Stimulated activated naive CD4-positive, alpha-beta T cell (primary cell): ENCODE measurements around the gene ACVR2B.

ENCODE experiments used
- DNase-seq, 6 experiments: peaks; one replicate each; lab custom pipeline; 2025; lab: John Stamatoyannopoulos, UW

ACVR2B gene

GRCh38 chr3:38488949-38489348 is 35.3 kb downstream of the ACVR2B start:
- no peak for DNase-seq

DNA sequence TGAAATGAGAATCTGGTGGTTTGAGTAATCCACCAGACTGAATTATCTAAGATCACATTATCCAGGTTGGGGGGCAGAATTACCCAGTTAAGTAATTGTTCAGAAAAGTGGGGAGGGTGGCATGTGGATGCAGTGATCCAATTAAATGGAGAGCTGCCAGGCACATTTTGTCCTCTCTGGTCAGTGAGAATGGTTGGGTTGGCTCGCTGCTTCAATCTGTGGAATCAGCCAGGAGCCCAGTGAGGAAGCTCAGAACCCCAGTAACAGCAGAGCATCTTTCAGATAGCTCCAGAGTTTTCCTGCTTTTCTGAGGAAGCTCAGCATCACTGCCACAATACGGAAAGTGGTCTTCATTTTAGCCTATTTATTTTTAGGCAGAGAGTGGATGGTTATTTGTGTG is 36.1 kb downstream of the ACVR2B start:
- DNase-seq, result no peak

DNA sequence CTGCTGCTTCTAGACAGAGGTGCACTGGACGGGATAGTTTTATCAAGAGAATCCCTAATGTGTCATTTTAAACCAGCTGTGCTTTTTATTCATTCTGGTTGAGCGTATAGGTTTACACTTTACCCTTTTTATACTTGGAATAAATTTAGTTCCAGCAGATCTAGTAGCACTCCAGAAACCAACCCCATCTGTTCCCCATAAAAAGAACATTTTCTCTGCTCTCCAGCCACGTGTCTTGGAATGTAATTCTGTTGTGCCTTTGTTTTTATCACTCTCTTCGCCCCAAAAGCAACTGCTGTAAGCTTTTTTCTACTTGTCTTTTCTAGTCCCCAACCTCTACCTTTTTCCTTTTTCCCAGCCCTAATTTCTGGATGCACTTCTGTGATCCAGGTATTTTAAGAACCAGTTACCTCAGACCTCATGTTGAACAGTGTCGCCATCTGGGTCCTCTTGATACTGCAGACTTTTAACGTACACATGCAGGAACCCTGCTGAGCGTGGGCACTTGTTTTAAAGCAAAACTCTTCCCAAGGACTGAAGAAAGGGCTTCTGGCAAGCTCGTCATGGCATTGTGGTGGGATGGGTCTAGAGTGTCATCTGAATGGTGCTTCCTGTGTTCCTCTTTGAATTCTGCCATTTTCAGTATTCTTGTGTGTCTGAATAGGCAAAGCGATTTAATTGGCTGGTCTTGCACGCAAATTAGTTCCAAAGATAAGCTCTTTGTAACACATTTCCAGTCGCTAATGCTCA is 36.8 kb downstream of the ACVR2B start:
- DNase-seq, result no peak

GRCh38 chr3:38491215-38491614 is 37.5 kb downstream of the ACVR2B start:
- DNase-seq, result no peak

DNA sequence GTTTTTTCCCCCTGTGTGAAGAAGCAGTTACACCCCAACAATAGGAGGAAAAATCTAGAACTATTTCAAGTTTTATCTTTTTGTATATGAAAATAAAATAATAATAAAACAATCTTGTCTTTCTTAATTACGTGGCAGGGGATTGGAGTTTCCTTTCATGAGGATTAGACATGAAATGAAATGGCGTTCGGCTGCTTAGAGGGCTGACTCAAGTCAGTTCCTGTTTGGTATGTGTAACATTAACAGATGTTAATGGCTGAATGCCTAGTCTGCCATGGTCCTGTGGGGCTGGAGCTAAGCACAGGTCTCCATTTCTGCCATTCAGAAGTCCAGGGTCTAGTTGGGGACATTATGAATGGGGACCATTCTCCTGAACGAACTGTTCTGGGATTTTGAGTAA is 39.3 kb downstream of the ACVR2B start:
- DNase-seq, result no peak

- peak; percentile 76 to 93 (median 90) for DNase-seq
Observed at GRCh38 chr3:38496131-38496910, 42.6 kb downstream of the ACVR2B start, which contains the start of gene EXOG. Gene EXOG (plus strand): TSS chr3:38496340. CDS start chr3:38496368, 28 bp downstream.

DNA sequence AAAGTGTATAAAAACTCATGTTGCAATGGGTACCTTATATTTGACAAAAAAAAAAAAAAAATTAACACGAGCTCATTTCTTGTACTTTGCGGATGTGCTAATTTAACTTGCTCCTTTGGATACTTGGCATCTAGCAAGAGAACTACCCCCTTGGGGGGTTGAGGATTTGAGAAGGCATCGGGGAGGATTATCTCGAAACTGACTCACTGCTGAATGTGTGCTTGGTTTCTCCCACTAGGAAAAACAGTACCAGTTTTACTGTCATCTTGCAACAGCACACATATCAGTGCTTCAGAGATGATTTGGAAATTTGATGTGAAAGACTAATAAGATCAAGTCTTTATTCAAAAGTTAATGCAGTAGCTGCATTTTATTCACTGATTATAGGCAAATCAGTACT is 43.3 kb downstream of the ACVR2B start:
- DNase-seq, result no peak

DNA sequence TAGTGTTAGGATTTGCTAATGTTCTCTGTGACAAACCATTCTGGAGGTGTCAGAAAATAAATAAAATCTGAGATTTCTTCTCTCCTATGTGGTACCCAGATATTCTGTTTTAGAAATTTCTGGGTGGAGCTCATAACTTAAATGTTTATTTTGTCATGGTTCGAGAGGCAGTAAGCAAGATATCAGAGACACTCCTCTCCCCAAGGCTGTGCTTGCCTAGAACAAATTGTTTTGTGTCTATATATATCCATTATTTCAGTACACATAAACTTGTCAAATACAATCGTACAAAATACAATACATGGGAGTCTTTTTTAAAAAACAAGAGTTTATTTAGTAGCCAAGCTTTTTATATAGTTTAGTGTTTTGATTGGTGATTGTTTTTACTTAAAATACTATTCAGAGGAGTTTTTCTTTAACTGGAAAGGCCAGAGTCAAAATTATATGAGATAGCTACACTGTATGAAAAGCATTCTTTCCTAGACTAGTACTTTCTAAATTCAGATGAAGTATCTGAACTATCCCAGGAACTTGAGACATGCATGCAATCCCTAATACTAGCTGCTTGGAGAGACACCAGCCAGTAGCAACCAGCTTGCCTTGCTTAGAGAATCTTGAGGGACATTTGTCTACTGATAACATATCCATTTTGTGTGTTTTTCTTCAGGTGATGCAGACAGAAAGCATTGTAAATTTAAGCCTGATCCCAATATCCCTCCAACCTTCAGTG is 47.2 kb downstream of the ACVR2B start:
- no peak for DNase-seq

GRCh38 chr3:38507120-38507519 is 53.4 kb downstream of the ACVR2B start:
- DNase-seq, result no peak

DNA sequence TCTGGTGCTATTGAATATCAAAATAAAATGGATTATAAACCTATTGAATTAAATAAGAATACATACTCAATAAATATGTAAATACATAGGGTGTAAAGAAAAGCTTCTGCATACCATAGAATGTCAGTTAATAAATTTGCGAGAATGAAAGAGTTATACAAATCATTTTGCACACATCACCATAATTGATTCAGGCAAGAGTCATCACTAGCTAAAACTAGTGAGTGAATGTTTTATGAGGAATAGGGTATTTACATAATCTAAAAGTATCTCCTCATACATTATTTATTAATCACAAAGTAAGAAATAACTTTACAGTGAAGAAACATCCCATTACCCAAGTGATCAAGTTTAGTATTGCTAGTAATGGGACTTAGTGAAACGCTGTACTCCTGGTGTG is 56.0 kb downstream of the ACVR2B start:
- DNase-seq, result no peak

DNA sequence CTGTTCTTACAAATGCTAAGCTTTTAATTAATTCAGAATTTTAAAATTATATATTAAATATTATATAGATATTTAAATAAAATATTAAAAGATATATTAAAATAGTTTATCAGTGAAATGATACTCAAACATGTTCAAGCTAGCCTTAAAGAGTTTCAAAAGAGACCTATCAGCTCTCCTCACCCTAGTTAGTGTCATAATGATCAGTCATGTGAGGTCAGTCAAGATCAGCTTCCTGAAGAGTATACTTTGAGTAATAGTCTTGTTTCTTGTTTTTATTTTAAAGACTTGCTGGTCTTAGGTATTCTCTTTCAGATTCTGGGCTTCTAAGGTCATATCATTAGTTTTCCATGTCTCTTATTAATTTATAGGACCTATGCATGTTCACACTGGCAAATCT is 56.9 kb downstream of the ACVR2B start:
- no peak for DNase-seq

GRCh38 chr3:38511546-38511945 is 57.9 kb downstream of the ACVR2B start:
- no peak for DNase-seq

DNA sequence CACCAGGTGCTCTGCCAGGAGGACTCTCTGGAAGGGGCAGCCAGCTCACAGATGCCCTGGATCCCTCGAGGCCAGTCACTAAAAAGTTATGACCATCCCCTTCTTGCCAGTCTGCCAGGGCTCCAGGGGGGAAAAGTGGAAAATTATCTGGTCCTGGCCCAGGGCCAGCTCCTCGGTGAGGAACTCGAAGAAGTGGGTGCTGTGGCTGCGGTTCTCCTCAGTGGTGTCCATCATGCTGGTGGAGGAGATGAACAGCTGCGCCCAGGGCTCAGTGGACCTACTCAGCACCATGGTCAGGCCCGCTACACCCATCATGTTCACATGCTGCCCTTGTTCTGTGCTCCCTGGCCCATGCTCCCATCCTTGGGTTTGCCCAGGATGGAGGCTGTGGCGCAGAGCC is 61.7 kb downstream of the ACVR2B start:
- no peak for DNase-seq

DNA sequence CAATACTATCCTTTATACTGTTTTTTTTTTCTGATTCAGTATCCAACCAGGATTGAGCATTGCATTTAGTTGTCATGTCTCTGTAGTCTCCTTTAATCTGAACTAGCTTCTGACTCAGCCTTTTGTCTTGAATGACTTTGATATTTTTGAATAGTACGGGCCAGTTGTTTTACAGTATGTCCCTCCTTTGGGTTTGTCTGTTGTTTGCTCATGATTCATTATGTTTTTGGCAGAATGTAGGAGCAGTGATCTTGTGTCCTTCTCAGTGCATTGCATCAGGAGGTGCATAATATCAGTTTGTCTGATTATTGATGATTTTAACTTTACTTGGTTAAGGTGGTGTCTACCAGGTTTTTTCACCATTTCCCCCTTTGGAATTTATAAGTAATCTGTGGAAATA is 63.0 kb downstream of the ACVR2B start:
- no peak for DNase-seq

GRCh38 chr3:38519000-38519399 is 65.3 kb downstream of the ACVR2B start:
- no peak for DNase-seq

- peak in 4 of 6 experiments; percentile 8 to 66 (median 54) for DNase-seq
Observed at GRCh38 chr3:38519651-38520050, 66.0 kb downstream of the ACVR2B start.

GRCh38 chr3:38521391-38521987 is 67.8 kb downstream of the ACVR2B start:
- peak; percentile 24 to 71 (median 50) for DNase-seq

DNA sequence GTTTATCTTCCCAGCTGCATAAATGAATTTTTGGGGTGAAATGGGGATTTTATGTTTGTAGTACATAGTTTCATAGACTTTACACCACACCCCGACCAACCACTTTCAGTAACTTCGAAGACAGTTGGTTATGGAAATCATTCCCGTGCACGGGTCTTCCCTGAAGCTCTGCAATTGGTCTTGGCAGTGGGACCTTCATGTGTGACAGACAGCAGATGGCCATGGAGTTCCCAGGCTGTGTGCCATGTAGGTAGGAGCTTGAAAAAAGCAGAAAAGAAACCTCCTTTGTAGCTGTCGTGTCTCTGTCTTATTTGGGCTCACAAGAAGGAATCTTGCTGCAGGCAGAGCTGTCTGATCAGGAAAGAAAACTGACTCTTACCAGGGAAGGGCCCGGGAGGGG is 68.3 kb downstream of the ACVR2B start:
- DNase-seq, result no peak

GRCh38 chr3:38524141-38524739 is 70.5 kb downstream of the ACVR2B start:
- no peak for DNase-seq

GRCh38 chr3:38526792-38527191 is 73.1 kb downstream of the ACVR2B start:
- no peak for DNase-seq

DNA sequence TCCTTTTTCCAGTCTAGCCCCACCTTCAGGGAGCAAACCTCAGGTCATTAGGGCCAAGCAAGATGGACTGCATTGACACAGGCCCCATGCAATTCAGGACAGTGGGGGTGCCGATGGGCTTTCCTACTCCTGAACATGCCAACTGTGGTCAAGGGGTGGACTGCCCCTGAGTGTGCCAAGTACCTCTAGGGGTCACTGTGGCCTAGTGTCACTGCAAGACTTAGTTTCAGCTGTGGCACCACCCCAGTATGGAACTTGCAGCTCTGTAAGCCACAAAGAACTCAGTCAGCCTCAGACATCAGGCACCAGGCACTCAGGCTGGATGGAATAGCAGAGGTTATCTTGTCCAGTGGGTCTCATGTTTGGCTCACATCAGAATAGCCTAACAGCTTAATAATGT is 74.8 kb downstream of the ACVR2B start:
- DNase-seq, result no peak

DNA sequence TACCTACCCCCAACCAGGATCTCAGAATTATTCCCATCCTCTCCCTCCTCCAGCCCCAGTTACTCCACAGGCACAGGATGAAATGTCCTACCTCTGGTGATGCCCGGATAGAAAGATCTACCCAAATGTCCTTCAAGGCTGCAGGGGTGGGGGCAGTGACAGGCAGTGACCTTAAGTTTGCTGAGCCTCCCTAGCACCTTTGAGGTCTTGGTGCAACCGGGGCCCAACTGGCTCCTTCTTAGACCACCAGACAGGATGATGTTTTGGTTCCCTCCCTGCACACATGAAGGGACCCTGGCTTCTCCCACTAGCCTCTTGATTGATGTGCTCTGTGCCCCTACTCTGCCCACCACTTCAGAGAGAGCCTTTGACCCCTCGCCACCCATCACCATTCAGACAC is 78.8 kb downstream of the ACVR2B start:
- no peak for DNase-seq
